ENCODE measurements around the gene ARPP21.

Gene ARPP21

DNA sequence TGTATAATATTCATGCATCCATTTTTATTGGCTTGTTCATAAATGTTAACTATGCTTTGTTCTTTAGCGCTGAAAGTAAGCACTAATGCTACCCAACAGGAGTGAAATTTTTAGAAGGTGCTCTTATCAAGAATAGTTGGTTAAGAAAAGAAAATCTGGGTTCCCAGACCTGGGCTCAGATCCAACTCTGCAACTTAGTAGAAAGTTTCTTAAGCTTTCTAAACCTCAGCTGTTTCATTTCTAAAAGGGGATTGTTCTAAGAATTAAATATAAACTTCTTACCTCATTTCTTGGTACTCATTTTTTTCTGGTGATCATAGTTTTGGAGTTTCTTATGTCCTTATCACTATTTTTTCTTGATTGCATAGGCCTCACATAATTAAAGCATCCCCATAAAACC is 12.1 kb downstream of the ARPP21 start:
- H3K27me3 ChIP-seq (ENCODE audit: insufficient read depth, low read depth, severe bottlenecking), result no peaks in the 10 kb centered on the region
- H3K36me3 ChIP-seq, result no peaks in the 10 kb centered on the region
- H3K9me3 ChIP-seq (ENCODE audit: severe bottlenecking), result no peaks in the 10 kb centered on the region
- TF ChIP-seq, protein P1, sequence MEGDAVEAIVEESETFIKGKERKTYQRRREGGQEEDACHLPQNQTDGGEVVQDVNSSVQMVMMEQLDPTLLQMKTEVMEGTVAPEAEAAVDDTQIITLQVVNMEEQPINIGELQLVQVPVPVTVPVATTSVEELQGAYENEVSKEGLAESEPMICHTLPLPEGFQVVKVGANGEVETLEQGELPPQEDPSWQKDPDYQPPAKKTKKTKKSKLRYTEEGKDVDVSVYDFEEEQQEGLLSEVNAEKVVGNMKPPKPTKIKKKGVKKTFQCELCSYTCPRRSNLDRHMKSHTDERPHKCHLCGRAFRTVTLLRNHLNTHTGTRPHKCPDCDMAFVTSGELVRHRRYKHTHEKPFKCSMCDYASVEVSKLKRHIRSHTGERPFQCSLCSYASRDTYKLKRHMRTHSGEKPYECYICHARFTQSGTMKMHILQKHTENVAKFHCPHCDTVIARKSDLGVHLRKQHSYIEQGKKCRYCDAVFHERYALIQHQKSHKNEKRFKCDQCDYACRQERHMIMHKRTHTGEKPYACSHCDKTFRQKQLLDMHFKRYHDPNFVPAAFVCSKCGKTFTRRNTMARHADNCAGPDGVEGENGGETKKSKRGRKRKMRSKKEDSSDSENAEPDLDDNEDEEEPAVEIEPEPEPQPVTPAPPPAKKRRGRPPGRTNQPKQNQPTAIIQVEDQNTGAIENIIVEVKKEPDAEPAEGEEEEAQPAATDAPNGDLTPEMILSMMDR (IDR thresholded peaks at IDR 0.05; ENCODE audit: low read depth, low read length), result no peak
- no peak overlapping the region for H3K4me3 ChIP-seq (ENCODE audit: low read depth, low read length)
- H3K27ac ChIP-seq, result no peak overlapping the region
- DNase-seq, result no peak

DNA sequence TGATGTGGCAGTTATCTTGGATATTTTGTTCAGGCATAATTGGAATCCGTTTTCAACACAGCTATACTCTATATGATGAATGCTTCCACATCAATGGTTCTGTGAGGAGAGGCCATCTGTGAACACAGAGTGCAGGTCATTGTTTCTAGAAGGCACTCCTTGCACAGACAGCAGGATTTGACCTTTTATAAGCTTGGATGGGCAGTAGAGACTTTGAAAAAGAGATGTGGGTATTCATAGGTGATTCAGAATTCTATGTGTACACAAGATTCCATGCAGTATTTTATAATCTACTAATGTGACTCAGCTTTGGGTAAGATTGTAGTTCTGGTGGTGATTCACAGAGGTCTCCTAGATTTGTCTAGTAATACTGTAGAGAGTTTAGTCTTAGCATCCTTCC is 12.5 kb downstream of the ARPP21 start:
- H3K36me3 ChIP-seq, result no peaks in the 10 kb centered on the region
- no peak overlapping the region for H3K27ac ChIP-seq
- no peak overlapping the region for H3K4me3 ChIP-seq (ENCODE audit: low read depth, low read length)
- H3K27me3 ChIP-seq (ENCODE audit: insufficient read depth, low read depth, severe bottlenecking), result no peaks in the 10 kb centered on the region
- H3K9me3 ChIP-seq (ENCODE audit: severe bottlenecking), result no peaks in the 10 kb centered on the region
- TF ChIP-seq, protein P1 (IDR thresholded peaks at IDR 0.05; ENCODE audit: low read depth, low read length), result no peak
- no peak for DNase-seq

DNA sequence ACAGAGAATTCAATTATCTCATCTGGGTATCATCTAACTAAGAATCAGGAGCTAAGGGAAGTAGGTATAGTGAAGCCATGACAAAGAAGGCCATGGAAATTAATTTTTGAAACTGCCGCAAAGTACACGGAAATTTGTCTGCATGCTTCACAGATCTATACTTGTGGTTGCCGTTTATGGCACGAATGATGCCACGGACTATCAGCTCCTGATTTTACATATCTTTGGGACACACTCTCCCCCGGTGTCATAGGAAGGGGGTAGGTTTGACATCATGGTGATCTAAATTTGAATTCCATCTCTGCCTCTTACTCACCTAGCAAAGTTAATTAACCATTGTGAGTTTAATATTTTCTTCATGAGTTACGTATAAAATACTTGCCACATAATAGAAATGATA is 14.0 kb downstream of the ARPP21 start:
- no peak for DNase-seq
- TF ChIP-seq, protein P1 (IDR thresholded peaks at IDR 0.05; ENCODE audit: low read depth, low read length), result no peak
- Histone ChIP-seq H3K27me3 (ENCODE audit: insufficient read depth, low read depth, severe bottlenecking) (no peaks in the 10 kb centered on the region), H3K36me3 (no peaks in the 10 kb centered on the region), H3K4me3 (ENCODE audit: low read depth, low read length) (no peak overlapping the region), H3K27ac (no peak overlapping the region), H3K9me3 (ENCODE audit: severe bottlenecking) (no peaks in the 10 kb centered on the region)

DNA sequence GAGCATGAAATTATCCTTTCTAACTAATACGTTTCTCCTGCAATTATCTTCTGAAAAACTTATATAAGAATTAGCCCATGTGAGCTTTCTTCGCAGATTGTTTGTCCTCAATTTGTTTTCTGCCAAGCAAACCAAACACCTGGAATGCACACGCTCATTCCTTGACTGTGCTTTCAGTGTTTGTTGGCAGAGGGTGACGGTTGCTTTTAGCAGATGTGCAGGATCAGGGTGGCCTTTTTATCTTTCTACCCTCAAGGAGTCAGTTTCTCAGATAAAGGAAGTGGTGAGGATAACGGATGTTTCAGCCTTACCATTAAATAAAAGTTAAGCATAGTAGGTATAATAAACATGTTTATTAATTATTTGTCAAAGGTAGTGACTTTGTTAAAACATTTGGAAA is 15.2 kb downstream of the ARPP21 start:
- Histone ChIP-seq H3K4me3 (ENCODE audit: low read depth, low read length) (no peak overlapping the region), H3K9me3 (ENCODE audit: severe bottlenecking) (no peaks in the 10 kb centered on the region), H3K27me3 (ENCODE audit: insufficient read depth, low read depth, severe bottlenecking) (no peaks in the 10 kb centered on the region), H3K27ac (no peak overlapping the region), H3K36me3 (no peaks in the 10 kb centered on the region)
- TF ChIP-seq, protein P1 (IDR thresholded peaks at IDR 0.05; ENCODE audit: low read depth, low read length), result no peak
- no peak for DNase-seq

DNA sequence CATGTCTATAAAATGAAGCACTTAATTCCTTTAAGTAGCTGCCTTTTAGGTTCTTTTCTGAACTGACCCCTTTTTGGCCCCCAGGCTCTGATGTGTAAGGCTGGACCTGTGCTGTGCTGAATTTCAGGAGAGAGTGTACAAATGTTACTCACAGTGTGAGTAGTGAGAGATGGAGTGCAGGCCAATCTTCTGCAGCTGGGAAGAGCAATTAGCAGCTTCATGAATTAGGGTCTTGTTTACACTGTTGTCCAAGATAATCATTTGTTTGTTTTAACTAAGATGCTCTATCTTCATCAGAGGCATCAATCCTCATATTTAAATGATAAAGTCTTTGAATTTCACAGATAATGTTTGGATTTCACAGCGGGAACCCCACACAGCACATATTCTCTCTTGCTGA is 19.4 kb downstream of the ARPP21 start:
- no peak overlapping the region for H3K27ac ChIP-seq
- DNase-seq, result no peak
- no peak overlapping the region for H3K4me3 ChIP-seq (ENCODE audit: low read depth, low read length)
- H3K9me3 ChIP-seq (ENCODE audit: severe bottlenecking), result no peaks in the 10 kb centered on the region
- no peaks in the 10 kb centered on the region for H3K36me3 ChIP-seq
- no peaks in the 10 kb centered on the region for H3K27me3 ChIP-seq (ENCODE audit: insufficient read depth, low read depth, severe bottlenecking)
- TF ChIP-seq, protein P1 (IDR thresholded peaks at IDR 0.05; ENCODE audit: low read depth, low read length), result no peak

DNA sequence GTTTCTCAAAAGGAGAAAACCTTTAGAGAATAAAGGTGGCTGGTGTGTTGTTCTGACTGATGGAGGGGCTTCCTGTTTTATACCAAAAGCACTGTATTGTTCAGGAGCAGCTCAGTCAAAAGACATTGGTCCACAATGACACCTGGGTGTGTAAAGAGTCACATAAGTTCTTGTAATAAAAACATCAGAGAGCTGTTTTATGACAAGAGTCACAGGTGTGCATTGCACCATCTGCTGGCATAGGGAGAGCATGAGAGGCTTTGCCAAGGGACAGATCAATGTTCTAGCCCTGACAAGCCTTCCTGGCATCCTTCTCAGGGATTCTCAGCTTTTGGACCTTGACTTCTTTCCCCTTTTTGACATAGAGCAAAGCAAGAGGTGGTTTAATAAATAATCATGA is 20.4 kb downstream of the ARPP21 start:
- TF ChIP-seq, protein P1 (IDR thresholded peaks at IDR 0.05; ENCODE audit: low read depth, low read length), result peak; percentile 68
- DNase-seq, result peak; percentile 53
- Histone ChIP-seq H3K36me3 (no peaks in the 10 kb centered on the region), H3K9me3 (ENCODE audit: severe bottlenecking) (no peaks in the 10 kb centered on the region), H3K4me3 (ENCODE audit: low read depth, low read length) (no peak overlapping the region), H3K27me3 (ENCODE audit: insufficient read depth, low read depth, severe bottlenecking) (no peaks in the 10 kb centered on the region), H3K27ac (no peak overlapping the region)

All from WERI-Rb-1 (cell line).